ENCODE results near the gene ARGFX.

The ARGFX gene

DNA sequence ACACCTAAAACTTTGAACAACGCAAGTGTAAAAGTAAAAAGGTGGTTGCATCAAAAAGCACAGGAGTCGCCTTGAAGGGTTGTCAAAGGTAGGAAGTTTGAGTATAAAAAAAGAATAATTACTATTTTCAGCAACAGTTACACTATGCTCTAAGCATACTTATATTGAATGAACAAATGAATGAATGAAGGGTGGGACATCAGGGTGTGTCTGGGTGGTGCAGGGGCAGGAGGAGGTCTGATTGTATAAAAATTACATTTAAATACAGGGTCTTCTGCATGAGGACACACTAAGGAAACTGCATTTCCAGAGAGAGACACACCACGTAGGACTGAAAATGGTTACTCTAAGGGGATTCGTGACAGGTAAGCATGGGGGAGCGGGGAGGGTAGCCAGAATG lies at the start of gene ARGFX:
Gene ARGFX, plus strand, starts transcription at position 301 of the 400 bp plus-strand sequence. CDS start 2,765 bp downstream, outside the sequence.
- H3K4me1 Mint-ChIP-seq (ENCODE audit: low read depth) = no peaks in the 10 kb centered on the region
- H3K27me3 Mint-ChIP-seq (ENCODE audit: low read depth) = peaks cover 10% of the 10 kb centered on the region
- H3K9me3 Mint-ChIP-seq = no peaks in the 10 kb centered on the region
- H3K4me3 Mint-ChIP-seq = no peak within 1 kb of the TSS
- H3K27ac Mint-ChIP-seq = no peak within 1 kb of the TSS
- H3K36me3 Mint-ChIP-seq (ENCODE audit: low read depth) = no peaks in the 10 kb centered on the region

DNA sequence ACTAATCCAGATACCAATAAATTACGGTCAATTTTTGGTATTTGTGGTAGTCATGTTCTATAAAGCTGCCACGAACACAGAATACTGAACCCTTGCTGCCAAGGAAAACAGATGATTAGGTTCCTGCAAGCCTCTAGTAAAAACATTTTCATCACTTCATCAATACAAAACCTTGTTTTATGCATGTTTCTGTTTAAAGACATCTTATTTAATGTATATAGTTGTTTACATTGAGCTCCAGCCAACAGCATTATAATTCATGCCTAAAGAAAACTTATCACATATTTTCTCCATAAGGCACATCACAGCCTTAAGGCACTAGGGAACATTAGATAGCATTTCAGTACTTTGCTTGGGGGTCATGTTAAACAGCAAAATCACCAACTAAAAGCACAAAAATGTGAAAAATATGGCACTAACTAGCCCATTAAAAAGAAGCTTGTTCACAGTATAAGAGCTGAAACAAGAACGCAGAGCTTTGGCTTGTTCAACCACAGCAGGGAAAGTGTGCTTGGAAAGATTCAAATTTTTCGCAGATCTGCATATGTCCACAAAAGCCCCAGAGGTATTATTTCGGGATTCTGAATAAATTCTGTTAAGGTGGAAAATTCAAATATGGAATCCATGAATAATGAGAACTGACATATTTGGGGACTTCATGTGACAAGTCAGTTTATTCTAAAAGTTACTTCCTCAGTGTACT lies 49.6 kb upstream of the ARGFX start:
- no peak overlapping the region for H3K4me3 Mint-ChIP-seq
- peaks cover 61% of the 10 kb centered on the region for H3K36me3 Mint-ChIP-seq (ENCODE audit: low read depth)
- no peak overlapping the region for H3K27ac Mint-ChIP-seq
- no peaks in the 10 kb centered on the region for H3K27me3 Mint-ChIP-seq (ENCODE audit: low read depth)
- peaks cover 2% of the 10 kb centered on the region for H3K4me1 Mint-ChIP-seq (ENCODE audit: low read depth)
- H3K9me3 Mint-ChIP-seq = peaks cover 28% of the 10 kb centered on the region

DNA sequence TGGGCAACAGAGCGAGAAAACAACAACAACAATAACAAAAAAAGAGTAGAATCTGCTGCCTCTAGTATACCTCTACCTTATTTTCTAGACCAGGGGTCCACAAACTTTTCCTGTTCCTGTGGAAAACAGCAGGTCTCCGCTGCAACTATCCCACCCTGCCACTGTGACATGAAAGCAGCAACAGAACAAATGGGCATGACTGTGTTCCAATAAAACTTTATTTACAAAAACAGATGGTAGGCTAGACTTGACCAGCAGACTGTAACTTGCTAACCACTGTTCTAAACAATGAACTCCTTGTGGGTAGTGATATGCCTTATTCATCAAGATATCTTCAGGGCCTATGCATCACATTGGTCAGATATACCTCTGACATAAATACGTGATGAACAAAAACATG lies 47.2 kb upstream of the ARGFX start:
- Mint-ChIP-seq H3K4me1 (ENCODE audit: low read depth) (peaks cover 2% of the 10 kb centered on the region), H3K27me3 (ENCODE audit: low read depth) (no peaks in the 10 kb centered on the region), H3K36me3 (ENCODE audit: low read depth) (peaks cover 54% of the 10 kb centered on the region), H3K4me3 (no peak overlapping the region), H3K9me3 (peaks cover 26% of the 10 kb centered on the region), H3K27ac (no peak overlapping the region)

DNA sequence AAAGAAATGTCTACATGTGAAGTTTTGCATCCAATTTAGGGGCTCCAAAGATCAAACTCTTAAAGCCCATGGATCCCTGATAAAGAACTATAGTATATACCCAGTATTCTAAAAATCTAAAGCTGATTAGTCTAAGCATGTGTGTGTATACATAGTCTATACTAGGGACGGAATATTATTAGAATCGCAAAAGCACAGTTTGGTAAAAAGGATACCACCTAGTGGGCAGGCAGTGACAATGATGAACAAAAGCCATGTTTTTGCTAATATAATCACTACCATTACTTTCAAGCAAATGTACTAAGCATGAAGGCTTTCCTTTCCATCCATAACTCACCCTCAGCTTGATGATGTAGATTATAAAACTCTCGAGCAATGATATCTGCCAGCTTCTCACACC lies 38.4 kb upstream of the ARGFX start:
- Mint-ChIP-seq H3K27ac (peak overlapping the region; percentile 2), H3K9me3 (no peaks in the 10 kb centered on the region), H3K36me3 (ENCODE audit: low read depth) (peaks cover 16% of the 10 kb centered on the region), H3K27me3 (ENCODE audit: low read depth) (no peaks in the 10 kb centered on the region), H3K4me1 (ENCODE audit: low read depth) (peaks cover 8% of the 10 kb centered on the region), H3K4me3 (no peak overlapping the region)

DNA sequence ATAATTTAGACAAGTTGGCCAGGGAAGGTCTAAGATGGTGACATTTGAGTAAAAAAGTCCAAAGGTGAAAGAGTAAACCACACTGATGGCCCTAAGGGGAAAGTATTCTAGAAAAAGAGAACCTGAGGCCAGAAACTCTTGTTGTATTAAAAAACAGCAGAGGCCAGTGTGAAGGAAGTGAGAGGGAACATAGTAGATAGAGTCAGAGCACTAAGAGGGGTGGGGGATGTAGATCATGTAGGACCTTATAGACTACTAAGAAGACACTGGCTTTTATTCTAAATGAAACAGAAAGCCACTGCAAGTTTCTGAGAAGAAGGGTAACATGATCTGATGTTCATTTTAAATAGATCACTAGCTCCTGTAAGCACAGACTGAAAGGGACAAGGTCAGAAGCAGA lies 36.5 kb upstream of the ARGFX start:
- H3K4me3 Mint-ChIP-seq = no peak overlapping the region
- H3K36me3 Mint-ChIP-seq (ENCODE audit: low read depth) = peaks cover 20% of the 10 kb centered on the region
- no peaks in the 10 kb centered on the region for H3K9me3 Mint-ChIP-seq
- no peaks in the 10 kb centered on the region for H3K27me3 Mint-ChIP-seq (ENCODE audit: low read depth)
- peak overlapping the region; percentile 69 for H3K27ac Mint-ChIP-seq
- peaks cover 6% of the 10 kb centered on the region for H3K4me1 Mint-ChIP-seq (ENCODE audit: low read depth)

DNA sequence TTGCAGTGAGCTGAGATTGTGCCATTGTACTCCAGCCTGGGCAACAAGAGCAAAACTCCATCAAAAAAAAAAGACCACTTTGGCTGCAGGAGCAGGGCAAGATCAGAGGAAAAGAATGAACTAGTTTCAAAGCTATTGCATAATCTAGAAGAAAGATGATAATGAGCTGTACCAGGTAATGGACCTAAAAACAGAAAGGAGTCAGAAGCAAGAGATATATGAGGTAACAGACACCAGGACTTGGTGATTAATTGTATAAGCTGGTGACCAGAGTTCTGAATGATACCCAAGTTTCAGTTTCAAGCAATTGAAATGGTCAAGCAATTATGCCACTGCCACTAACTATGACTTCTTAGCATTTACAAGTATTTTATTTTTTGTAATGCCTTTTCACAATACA lies 24.8 kb upstream of the ARGFX start:
- Mint-ChIP-seq H3K36me3 (ENCODE audit: low read depth) (peaks cover 21% of the 10 kb centered on the region), H3K27me3 (ENCODE audit: low read depth) (no peaks in the 10 kb centered on the region)

DNA sequence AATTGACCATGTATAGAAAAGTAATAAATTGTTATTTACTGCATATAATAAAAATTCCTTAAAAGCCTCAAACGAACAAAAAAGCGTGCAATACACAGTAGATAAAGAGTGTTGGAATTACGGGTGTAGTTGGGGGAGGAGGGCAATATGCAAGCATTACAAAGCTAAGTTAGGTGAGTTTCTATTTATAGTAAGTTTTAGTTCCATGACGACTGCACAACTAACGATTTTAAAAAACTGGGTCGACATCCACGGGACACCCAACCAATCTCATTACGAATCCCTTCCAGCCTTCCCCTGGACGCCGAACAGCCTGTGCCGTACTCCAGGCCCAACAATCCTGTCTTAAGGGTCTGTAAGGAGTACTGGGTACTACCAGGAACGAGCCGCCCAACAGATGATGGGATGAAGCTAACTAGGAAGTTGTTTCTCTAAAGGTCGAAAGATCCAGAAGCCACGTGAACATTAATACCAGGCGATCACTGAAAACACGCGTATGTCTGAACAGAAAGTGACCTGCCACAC lies 22.6 kb upstream of the ARGFX start:
- H3K27me3 Mint-ChIP-seq (ENCODE audit: low read depth) = no peaks in the 10 kb centered on the region
- H3K4me1 Mint-ChIP-seq (ENCODE audit: low read depth) = peaks cover 30% of the 10 kb centered on the region
- H3K36me3 Mint-ChIP-seq (ENCODE audit: low read depth) = peaks cover 13% of the 10 kb centered on the region
- peak overlapping the region; percentile 87 for H3K4me3 Mint-ChIP-seq
- H3K9me3 Mint-ChIP-seq = no peaks in the 10 kb centered on the region
- peak overlapping the region; percentile 80 for H3K27ac Mint-ChIP-seq

More for the DNA sequence above, 24.8 kb upstream of the ARGFX start:
- Mint-ChIP-seq H3K4me3 (no peak overlapping the region), H3K27ac (no peak overlapping the region), H3K4me1 (ENCODE audit: low read depth) (peaks cover 36% of the 10 kb centered on the region), H3K9me3 (no peaks in the 10 kb centered on the region)

DNA sequence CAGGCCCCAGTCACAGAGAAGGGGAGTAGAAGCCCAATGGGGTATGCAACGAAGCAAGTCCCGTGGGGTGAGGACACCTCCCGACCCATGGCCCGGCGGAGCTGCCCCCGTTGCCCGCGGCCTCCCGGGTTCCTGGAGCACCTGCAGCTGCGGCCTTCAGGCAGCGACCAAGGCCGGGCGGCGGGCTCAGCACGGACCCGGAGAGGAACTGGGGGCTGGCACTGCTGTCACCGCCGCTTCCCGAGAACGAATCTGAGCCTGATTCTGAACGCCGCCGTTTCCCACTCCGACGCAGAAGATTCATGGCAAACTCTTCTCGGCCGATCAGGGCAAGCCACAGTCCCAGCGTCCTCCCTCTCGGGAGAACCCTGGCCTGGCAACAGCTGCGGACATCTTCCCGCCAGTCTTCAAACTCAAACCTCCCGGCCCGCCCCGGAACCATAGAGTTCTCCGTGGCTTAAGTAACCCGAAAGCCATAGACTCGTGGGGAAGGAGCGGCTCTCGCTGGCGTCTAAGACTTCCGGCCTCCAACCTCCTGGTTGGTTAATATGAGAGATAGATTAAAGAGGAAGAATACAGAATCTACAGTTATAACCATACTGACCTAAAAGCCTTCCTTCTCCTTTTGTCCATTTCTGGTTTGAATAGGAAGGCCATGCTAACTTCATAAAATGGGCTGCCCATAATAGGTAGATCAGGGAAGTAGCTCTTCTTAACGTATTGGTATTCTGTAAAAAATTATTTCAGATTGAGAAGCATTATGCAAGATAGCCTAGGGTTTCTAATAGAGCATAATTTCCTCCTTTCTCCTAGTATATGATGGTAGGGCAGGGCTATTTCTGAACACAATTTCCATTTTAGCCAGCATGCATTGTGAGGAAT lies 21.9 kb upstream of the ARGFX start, which contains the start of gene POLQ:
Gene POLQ, minus strand, starts transcription at position 415 of the 882 bp plus-strand sequence. Its CDS starts 111 bp downstream, at position 304.
- Mint-ChIP-seq H3K36me3 (ENCODE audit: low read depth) (peaks cover 13% of the 10 kb centered on the region), H3K27me3 (ENCODE audit: low read depth) (no peaks in the 10 kb centered on the region), H3K4me1 (ENCODE audit: low read depth) (peaks cover 30% of the 10 kb centered on the region), H3K9me3 (no peaks in the 10 kb centered on the region), H3K27ac (peak within 1 kb of the TSS; percentile 85), H3K4me3 (peak within 1 kb of the TSS; percentile 87)

DNA sequence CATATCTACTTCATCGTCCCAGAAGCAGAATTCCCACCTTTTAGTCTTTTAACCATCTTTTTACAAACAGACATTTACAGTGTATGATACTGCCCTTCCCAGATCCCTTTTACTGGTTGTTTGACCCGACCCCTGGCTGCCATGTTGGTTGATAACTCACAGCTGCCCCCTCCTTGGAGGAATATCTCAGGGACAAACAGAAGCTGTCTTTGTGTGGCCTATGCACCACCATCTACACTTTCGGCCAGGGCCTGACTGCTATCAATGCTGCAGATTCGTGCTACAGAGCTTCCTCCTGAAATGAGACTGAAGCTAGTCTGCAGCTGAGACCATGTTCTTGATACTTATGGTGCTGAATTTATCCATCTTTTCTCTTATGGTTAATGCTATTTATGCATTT lies 15.4 kb upstream of the ARGFX start:
- H3K36me3 Mint-ChIP-seq (ENCODE audit: low read depth) = no peaks in the 10 kb centered on the region
- H3K4me3 Mint-ChIP-seq = no peak overlapping the region
- no peak overlapping the region for H3K27ac Mint-ChIP-seq
- H3K27me3 Mint-ChIP-seq (ENCODE audit: low read depth) = no peaks in the 10 kb centered on the region
- H3K4me1 Mint-ChIP-seq (ENCODE audit: low read depth) = peaks cover 12% of the 10 kb centered on the region
- H3K9me3 Mint-ChIP-seq = no peaks in the 10 kb centered on the region

DNA sequence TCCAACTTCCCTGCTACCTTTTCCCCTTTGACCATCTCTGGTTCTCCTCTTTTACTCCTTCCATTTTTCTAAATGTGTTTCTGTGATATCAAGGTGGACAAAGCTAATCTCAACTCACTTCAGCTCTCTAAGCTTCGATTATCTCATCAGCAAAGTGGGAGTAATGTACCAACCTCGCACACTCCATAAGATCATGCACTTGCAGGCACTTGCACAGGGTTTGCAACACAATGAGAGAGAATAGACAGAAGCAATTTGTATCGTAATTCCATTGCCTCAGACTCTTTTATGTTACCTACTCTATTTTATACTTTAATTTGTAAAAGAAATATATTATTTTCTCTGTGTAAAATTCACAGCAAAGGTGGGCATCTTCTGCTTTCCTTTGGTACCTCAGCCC lies 15.0 kb upstream of the ARGFX start:
- H3K27ac Mint-ChIP-seq = no peak overlapping the region
- H3K36me3 Mint-ChIP-seq (ENCODE audit: low read depth) = no peaks in the 10 kb centered on the region
- H3K9me3 Mint-ChIP-seq = no peaks in the 10 kb centered on the region
- H3K4me1 Mint-ChIP-seq (ENCODE audit: low read depth) = peaks cover 12% of the 10 kb centered on the region
- no peak overlapping the region for H3K4me3 Mint-ChIP-seq
- H3K27me3 Mint-ChIP-seq (ENCODE audit: low read depth) = no peaks in the 10 kb centered on the region

DNA sequence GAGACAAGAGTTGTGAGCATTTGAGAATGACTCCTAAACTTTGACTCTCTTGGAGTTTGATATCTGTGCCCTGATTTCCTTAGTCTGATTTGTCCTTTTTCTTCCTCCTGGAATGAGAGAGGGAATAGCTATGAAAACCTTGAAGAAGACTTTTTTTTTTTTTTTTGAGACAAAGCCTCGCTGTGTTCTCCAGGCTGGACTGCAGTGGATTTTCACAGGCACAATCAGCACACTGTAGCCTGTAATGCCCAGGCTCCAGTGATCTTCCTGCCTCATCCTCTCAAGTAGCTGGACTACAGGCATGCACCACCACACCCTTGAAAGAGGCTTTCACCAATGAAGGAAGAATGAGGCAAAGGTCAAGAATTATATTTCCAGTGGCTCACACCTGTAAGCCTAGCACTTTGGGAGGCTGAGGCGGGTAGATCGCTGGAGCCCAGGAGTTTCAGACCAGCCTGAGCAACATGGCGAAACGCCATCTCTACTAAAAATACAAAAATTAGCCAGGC lies 10.3 kb upstream of the ARGFX start:
- no peaks in the 10 kb centered on the region for H3K36me3 Mint-ChIP-seq (ENCODE audit: low read depth)
- no peak overlapping the region for H3K4me3 Mint-ChIP-seq
- peaks cover 8% of the 10 kb centered on the region for H3K27me3 Mint-ChIP-seq (ENCODE audit: low read depth)
- H3K27ac Mint-ChIP-seq = no peak overlapping the region
- peaks cover 5% of the 10 kb centered on the region for H3K4me1 Mint-ChIP-seq (ENCODE audit: low read depth)
- H3K9me3 Mint-ChIP-seq = no peaks in the 10 kb centered on the region

DNA sequence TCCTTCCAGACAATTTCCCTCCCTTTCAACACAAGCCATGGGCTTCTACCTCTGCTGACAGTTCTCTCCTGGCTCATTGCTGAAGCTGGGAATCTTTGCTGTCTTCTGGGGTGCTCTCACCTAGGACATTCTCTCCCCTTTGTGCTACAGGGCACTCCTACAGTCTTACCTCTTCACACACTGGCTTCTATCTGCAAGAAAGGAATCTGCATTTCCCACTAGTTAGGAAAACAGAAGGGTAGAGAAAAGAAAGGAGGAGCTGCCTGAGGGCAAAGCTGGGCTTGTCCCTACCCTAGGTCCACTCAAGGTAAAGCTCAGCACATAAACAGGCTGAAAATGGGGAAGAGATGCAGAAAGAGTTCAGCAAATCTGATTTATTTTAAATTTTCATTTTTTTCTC lies 5.6 kb upstream of the ARGFX start:
- no peak overlapping the region for H3K27ac Mint-ChIP-seq
- H3K36me3 Mint-ChIP-seq (ENCODE audit: low read depth) = no peaks in the 10 kb centered on the region
- peaks cover 14% of the 10 kb centered on the region for H3K27me3 Mint-ChIP-seq (ENCODE audit: low read depth)
- no peaks in the 10 kb centered on the region for H3K9me3 Mint-ChIP-seq
- no peaks in the 10 kb centered on the region for H3K4me1 Mint-ChIP-seq (ENCODE audit: low read depth)
- no peak overlapping the region for H3K4me3 Mint-ChIP-seq

DNA sequence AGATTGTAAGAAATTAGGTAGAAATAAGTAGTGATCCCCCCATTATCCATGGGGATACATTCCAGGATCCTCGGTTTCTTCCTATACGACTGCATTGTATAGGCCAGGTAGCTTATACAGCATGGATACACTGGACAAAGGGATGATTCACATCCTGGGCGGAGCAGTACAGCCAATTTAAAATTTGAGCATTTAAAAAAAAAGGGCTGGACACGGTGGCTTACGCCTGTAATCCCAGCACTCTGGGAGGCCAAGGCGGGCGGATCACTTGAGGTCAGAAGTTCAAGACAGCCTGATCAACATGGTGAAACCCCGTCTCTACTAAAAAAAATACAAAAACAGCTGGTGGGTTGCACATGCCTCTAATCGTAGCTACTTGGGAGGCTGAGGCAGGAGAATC lies 976 bp upstream of the ARGFX start:
- Mint-ChIP-seq H3K27me3 (ENCODE audit: low read depth) (peaks cover 12% of the 10 kb centered on the region), H3K4me1 (ENCODE audit: low read depth) (no peaks in the 10 kb centered on the region), H3K4me3 (no peak overlapping the region), H3K9me3 (no peaks in the 10 kb centered on the region), H3K27ac (no peak overlapping the region), H3K36me3 (ENCODE audit: low read depth) (no peaks in the 10 kb centered on the region)

DNA sequence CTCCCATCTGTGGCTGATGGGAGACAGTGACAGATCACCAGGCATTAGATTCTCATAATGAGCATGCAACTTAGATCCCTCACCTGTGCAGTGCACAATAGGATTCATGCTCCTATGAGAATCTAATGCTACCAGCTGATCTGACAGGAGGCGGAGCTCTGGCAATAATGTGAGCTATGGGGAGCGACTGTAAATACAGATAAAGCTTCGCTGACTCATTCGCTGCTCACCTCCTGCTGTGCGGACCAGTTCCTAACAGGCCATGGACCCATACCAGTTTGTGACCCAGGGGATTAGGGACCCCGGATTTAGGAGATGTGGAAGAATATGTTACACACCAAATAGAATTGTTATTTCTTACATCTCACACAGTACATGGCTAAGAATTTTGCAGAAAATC lies 6.7 kb downstream of the ARGFX start:
- H3K27ac Mint-ChIP-seq = no peak overlapping the region
- no peaks in the 10 kb centered on the region for H3K36me3 Mint-ChIP-seq (ENCODE audit: low read depth)
- no peaks in the 10 kb centered on the region for H3K4me1 Mint-ChIP-seq (ENCODE audit: low read depth)
- peaks cover 8% of the 10 kb centered on the region for H3K27me3 Mint-ChIP-seq (ENCODE audit: low read depth)
- H3K4me3 Mint-ChIP-seq = no peak overlapping the region
- no peaks in the 10 kb centered on the region for H3K9me3 Mint-ChIP-seq
